ENCODE data around the gene MTCL1. TPM values are rescaled to one million over a fixed set of nuclear protein-coding genes. Genes with fewer than 3 reads are reported as not detected.

The MTCL1 gene
- total RNA-seq, 2 donors from 2014 or later, result 11.2 to 73.1 TPM

DNA sequence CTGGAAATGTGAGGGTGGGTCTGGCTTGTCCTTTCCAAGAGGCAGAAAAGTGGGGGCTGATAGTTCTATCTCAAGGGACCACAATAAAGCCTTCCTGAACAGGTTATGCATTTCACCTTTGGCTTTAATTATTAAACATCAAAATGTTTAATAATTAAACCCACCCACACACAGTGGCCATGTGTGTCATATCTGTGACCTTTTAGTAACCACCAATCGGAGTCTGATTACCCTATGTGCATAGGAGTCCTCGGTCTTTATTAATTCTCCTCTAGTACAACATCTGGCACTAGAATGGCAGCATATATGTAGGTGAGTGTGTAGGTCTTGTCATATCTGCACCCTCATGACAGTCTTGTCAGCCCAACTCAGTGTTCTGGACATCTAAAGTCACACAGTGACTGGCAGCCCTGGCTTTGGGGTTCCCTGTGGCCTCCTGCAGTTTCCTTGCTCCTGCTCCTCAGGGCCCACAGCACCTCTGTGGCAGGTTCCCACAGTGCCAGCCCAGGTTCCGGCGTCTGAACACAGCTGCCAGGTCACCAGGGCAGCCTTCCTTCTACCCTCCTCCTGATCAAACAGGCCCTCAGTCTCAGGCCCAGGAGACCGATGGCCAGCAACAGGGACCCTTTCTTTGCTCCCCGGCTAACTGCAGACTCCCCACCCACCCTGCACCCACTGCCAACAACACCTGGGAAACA lies 100.9 kb downstream of the MTCL1 start:
- Histone ChIP-seq H3K36me3 (no peaks in the 10 kb centered on the region), H3K9me3 (no peaks in the 10 kb centered on the region), H3K4me3 (no peak overlapping the region), H3K4me1 (replicated peaks) (no peaks in the 10 kb centered on the region), H3K27ac (no peak overlapping the region), H3K27me3 (replicated peaks; ENCODE audit: insufficient read depth) (no peaks in the 10 kb centered on the region)
- no peak for DNase-seq (ENCODE audit: low spot score)
- 94% methylated on average over 6 of the region's 6 CpGs for WGBS
- intact Hi-C loops (cut with DNase I), result no loop called here
- TF ChIP-seq POLR2A (IDR thresholded peaks at IDR 0.05), result no peak
- TF ChIP-seq POLR2AphosphoS5 (IDR thresholded peaks at IDR 0.05), result no peak
- TF ChIP-seq, protein P1, sequence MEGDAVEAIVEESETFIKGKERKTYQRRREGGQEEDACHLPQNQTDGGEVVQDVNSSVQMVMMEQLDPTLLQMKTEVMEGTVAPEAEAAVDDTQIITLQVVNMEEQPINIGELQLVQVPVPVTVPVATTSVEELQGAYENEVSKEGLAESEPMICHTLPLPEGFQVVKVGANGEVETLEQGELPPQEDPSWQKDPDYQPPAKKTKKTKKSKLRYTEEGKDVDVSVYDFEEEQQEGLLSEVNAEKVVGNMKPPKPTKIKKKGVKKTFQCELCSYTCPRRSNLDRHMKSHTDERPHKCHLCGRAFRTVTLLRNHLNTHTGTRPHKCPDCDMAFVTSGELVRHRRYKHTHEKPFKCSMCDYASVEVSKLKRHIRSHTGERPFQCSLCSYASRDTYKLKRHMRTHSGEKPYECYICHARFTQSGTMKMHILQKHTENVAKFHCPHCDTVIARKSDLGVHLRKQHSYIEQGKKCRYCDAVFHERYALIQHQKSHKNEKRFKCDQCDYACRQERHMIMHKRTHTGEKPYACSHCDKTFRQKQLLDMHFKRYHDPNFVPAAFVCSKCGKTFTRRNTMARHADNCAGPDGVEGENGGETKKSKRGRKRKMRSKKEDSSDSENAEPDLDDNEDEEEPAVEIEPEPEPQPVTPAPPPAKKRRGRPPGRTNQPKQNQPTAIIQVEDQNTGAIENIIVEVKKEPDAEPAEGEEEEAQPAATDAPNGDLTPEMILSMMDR (IDR thresholded peaks at IDR 0.05), result no peak

DNA sequence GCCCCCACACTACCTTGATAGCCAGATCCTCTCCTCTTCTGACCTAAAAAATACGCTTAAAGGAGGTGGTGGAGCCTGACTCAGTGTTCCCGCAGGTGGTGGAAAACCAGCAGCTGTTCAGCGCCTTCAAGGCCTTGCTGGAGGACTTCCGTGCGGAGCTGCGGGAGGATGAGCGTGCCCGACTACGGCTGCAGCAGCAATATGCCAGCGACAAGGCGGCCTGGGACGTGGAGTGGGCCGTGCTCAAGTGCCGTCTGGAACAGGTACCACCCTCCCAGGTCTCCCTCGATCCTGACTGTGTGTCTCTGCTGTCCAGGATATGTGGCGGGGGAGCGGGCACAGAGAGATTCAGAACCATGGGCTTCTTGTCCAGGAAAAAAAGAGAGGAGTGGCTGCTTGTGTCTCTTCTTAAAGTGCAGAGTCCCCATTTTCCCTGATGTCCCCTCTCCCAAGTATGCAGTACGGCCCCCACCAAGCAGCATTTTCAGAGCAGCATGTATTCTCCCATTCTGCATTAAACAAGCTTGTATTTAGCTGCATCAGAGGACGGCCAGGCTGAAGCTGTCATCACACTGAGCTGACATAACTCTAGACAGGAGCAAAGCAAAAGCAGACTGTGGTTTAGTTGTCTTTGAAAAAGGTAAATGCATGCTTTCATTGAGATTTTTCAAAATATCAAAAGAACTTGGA lies 101.6 kb downstream of the MTCL1 start:
- TF ChIP-seq POLR2AphosphoS5 (IDR thresholded peaks at IDR 0.05) (no peak), POLR2A (IDR thresholded peaks at IDR 0.05) (no peak)
- TF ChIP-seq, protein P1 (IDR thresholded peaks at IDR 0.05), result no peak
- intact Hi-C loops (cut with DNase I), result no loop called here
- 95% methylated on average over 19 of the region's 19 CpGs for WGBS

DNA sequence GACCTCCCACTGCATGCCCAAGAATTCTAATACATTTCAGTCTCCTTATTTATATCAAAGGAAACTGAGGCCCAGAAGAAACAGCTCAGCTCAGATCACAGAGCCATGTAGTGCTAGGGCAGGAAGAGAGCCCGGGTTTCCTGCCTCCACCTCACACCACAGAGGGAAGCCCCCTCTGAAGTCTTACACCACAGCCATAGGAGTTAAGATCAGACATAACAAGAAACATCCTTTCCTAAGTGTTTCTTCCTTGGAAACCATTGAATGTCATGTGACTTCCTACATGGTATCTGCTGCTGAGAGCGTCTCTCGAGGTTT lies 102.1 kb downstream of the MTCL1 start:
- no peak for TF ChIP-seq POLR2A (IDR thresholded peaks at IDR 0.05)
- no peak for TF ChIP-seq POLR2AphosphoS5 (IDR thresholded peaks at IDR 0.05)
- TF ChIP-seq, protein P1 (IDR thresholded peaks at IDR 0.05), result no peak
- no peaks in the 10 kb centered on the region for H3K9me3 ChIP-seq
- 80% methylated on average over 3 of the region's 3 CpGs for WGBS
- intact Hi-C loops (cut with DNase I), result no loop called here
- no peak overlapping the region for H3K27ac ChIP-seq
- H3K4me1 ChIP-seq (replicated peaks), result no peaks in the 10 kb centered on the region
- H3K4me3 ChIP-seq, result no peak overlapping the region
- no peaks in the 10 kb centered on the region for H3K27me3 ChIP-seq (replicated peaks; ENCODE audit: insufficient read depth)
- DNase-seq (ENCODE audit: low spot score), result no peak
- no peaks in the 10 kb centered on the region for H3K36me3 ChIP-seq

More for the DNA sequence above, 101.6 kb downstream of the MTCL1 start:
- Histone ChIP-seq H3K27me3 (replicated peaks; ENCODE audit: insufficient read depth) (no peaks in the 10 kb centered on the region), H3K27ac (no peak overlapping the region), H3K4me1 (replicated peaks) (no peaks in the 10 kb centered on the region), H3K9me3 (no peaks in the 10 kb centered on the region), H3K36me3 (no peaks in the 10 kb centered on the region), H3K4me3 (no peak overlapping the region)
- no peak for DNase-seq (ENCODE audit: low spot score)

DNA sequence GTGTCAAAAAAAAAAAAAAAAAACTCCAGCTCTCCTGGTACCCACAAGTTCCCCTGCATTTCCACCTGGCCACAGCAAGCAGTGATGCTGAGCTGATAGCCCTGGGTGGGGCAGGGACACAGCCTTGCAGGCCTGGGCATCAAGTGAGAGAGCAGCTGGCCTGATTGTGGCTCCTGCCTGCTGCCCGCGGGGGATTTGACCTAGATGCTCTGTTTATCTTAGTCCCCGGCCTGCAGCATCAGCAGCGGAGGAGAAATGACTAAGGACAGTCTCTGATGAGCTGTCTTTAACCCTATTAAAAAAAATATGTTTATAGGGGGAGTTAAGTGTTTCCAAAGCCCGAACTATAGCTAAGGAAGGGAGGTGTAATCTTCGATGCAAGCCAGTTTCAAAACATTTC lies 102.6 kb downstream of the MTCL1 start:
- H3K4me3 ChIP-seq, result no peak overlapping the region
- no peaks in the 10 kb centered on the region for H3K9me3 ChIP-seq
- TF ChIP-seq, protein P1 (IDR thresholded peaks at IDR 0.05), result no peak
- no peak for TF ChIP-seq POLR2AphosphoS5 (IDR thresholded peaks at IDR 0.05)
- no peak for TF ChIP-seq POLR2A (IDR thresholded peaks at IDR 0.05)
- 70% methylated on average over 6 of the region's 6 CpGs for WGBS
- H3K36me3 ChIP-seq, result no peaks in the 10 kb centered on the region
- no peak for DNase-seq (ENCODE audit: low spot score)
- intact Hi-C loops (cut with DNase I), result no loop called here
- no peaks in the 10 kb centered on the region for H3K4me1 ChIP-seq (replicated peaks)
- H3K27ac ChIP-seq, result no peak overlapping the region
- no peaks in the 10 kb centered on the region for H3K27me3 ChIP-seq (replicated peaks; ENCODE audit: insufficient read depth)

DNA sequence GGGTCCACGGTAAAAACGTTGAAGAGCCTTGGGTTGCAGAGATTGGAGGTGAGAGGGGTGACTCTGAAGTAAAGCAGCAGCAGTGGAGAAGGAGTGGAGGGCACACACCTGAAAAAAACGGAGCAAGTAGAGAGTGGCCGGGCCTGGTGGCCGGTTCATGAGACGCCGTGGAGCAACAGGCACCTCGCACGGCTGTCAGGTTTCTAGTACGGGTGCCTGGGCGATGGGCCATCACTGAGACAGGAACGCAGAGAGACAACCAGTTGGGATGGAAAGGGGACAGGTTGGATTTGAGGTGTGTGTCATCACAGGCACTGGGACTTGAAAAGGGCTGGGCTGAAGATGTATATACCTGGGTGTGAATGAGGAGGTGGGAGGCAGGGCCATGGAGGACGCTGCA lies 104.2 kb downstream of the MTCL1 start:
- Histone ChIP-seq H3K27me3 (replicated peaks; ENCODE audit: insufficient read depth) (no peaks in the 10 kb centered on the region), H3K4me1 (replicated peaks) (no peaks in the 10 kb centered on the region), H3K36me3 (no peaks in the 10 kb centered on the region), H3K4me3 (no peak overlapping the region), H3K9me3 (no peaks in the 10 kb centered on the region), H3K27ac (no peak overlapping the region)
- TF ChIP-seq, protein P1 (IDR thresholded peaks at IDR 0.05), result no peak
- TF ChIP-seq POLR2AphosphoS5 (IDR thresholded peaks at IDR 0.05), result no peak
- no peak for TF ChIP-seq POLR2A (IDR thresholded peaks at IDR 0.05)
- no peak for DNase-seq (ENCODE audit: low spot score)
- WGBS, result 95% methylated on average over 13 of the region's 13 CpGs
- intact Hi-C loops (cut with DNase I), result no loop called here
